K562 (cell line): ENCODE data around the gene CAPZA1. TPM values are rescaled to one million over a fixed set of nuclear protein-coding genes. Genes with fewer than 3 reads are reported as not detected.

Experiments
- ATF3 ChIP-seq, 2 experiments: fragments of 450-650 bp in 1 of 2; sonication (generic) in 1 of 2; formaldehyde crosslinking in 1 of 2; IDR thresholded peaks in 1 of 2; conservative IDR thresholded peaks in 1 of 2; 2 replicates each; pipeline versions ENCODE4 v1.6.1 to v1.8.1; 2016 to 2023; ENCODE audit warnings: mild to moderate bottlenecking in 2 of 2, moderate library complexity in 2 of 2, inconsistent platforms in 1 of 2, missing genetic modification reagents in 1 of 2
- BCL6 ChIP-seq: fragments of 250-450 bp; sonication (Bioruptor Pico); IDR thresholded peaks from 2 replicates; pipeline ENCODE4 v1.4.0; 2020
- CBFA2T3 ChIP-seq: fragments of 450-650 bp; IDR thresholded peaks from 2 replicates; pipeline ENCODE4 v1.6.1; 2017
- CEBPG ChIP-seq, 3 experiments: fragments of 200-800 bp in 1 of 3; sonication (Bioruptor generic) in 1 of 3; sonication (generic) in 1 of 3; formaldehyde crosslinking in 1 of 3; IDR thresholded peaks in 2 of 3; conservative IDR thresholded peaks in 1 of 3; 2 replicates each; pipeline versions ENCODE4 v1.6.1 to v1.8.0; 2016 to 2022; ENCODE audit warnings: missing compliant biosample characterization in 2 of 3, missing genetic modification characterization in 2 of 3, mild to moderate bottlenecking in 1 of 3, missing genetic modification reagents in 1 of 3
- CSDE1 ChIP-seq, 2 experiments: fragments of 450-650 bp; IDR thresholded peaks; 2 replicates each; pipeline ENCODE4 v1.6.1; 2016; ENCODE audit warnings: mild to moderate bottlenecking in 1 of 2
- HDAC1 ChIP-seq, 2 experiments: fragments of 450-650 bp; IDR thresholded peaks; 2 replicates each; pipeline ENCODE4 v1.6.1; 2016 to 2017; ENCODE audit warnings: inconsistent platforms in 1 of 2, mild to moderate bottlenecking in 1 of 2, moderate library complexity in 1 of 2
- HEY1 ChIP-seq: fragments of 250-450 bp; sonication (Bioruptor Pico); IDR thresholded peaks from 2 replicates; pipeline ENCODE4 v1.5.0; 2020; ENCODE audit warnings: mild to moderate bottlenecking, moderate library complexity, borderline replicate concordance
- JUN ChIP-seq, 2 experiments: sonication (generic) in 1 of 2; formaldehyde crosslinking in 1 of 2; IDR thresholded peaks; 2 replicates each; pipeline versions ENCODE4 v1.6.1 to v1.8.0; 2012 to 2022; ENCODE audit warnings: borderline replicate concordance in 2 of 2, mild to moderate bottlenecking in 2 of 2, improper control_type of control experiment in 1 of 2, low read depth in 1 of 2, low read length in 1 of 2, missing genetic modification reagents in 1 of 2
- NR4A1 ChIP-seq, 2 experiments: fragments of 250-450 bp in 1 of 2; fragments of 450-650 bp in 1 of 2; sonication (Bioruptor Pico) in 1 of 2; IDR thresholded peaks; 2 replicates each; pipeline versions ENCODE4 v1.4.0 to v1.6.1; 2016 to 2020; ENCODE audit warnings: mild to moderate bottlenecking in 2 of 2, missing compliant biosample characterization in 1 of 2, missing genetic modification characterization in 1 of 2, moderate library complexity in 1 of 2
- RERE ChIP-seq: sonication (generic); formaldehyde crosslinking; IDR thresholded peaks from 2 replicates; pipeline ENCODE4 v1.8.0; 2023; ENCODE audit warnings: missing genetic modification reagents, mild to moderate bottlenecking, borderline replicate concordance
- SNAPC5 ChIP-seq: fragments of 250-450 bp; sonication (Bioruptor Pico); IDR thresholded peaks from 2 replicates; pipeline ENCODE4 v1.8.0; 2021; ENCODE audit warnings: moderate library complexity, mild to moderate bottlenecking, inconsistent platforms
- SRSF1 ChIP-seq: fragments of 200-400 bp; formaldehyde crosslinking; IDR thresholded peaks from 2 replicates; pipeline ENCODE4 v1.6.1; 2017; ENCODE audit warnings: mild to moderate bottlenecking, low read depth, low read length, moderate library complexity
- TARDBP ChIP-seq: fragments of 450-650 bp; IDR thresholded peaks from 2 replicates; pipeline ENCODE4 v1.6.1; 2016
- TCF3 ChIP-seq: sonication (generic); formaldehyde crosslinking; IDR thresholded peaks from 2 replicates; pipeline ENCODE4 v1.4.0; 2020; ENCODE audit warnings: mild to moderate bottlenecking, missing genetic modification reagents
- TEAD2 ChIP-seq: fragments of 450-650 bp; IDR thresholded peaks from 2 replicates; pipeline ENCODE4 v1.6.1; 2016; ENCODE audit warnings: missing genetic modification characterization, control low read depth, missing compliant biosample characterization
- YY1 ChIP-seq, 3 experiments: IDR thresholded peaks; 2 replicates each; pipeline ENCODE4 v1.6.1; 2011; ENCODE audit warnings: low read length in 2 of 3, mild to moderate bottlenecking in 2 of 3, moderate library complexity in 2 of 3, borderline replicate concordance in 1 of 3, control low read depth in 1 of 3, low read depth in 1 of 3; ENCODE audit not compliant: insufficient read depth in 3 of 3, insufficient replicate concordance in 2 of 3, control insufficient read depth in 1 of 3, insufficient read length in 1 of 3; ENCODE audit errors: extremely low read depth in 1 of 3
- ZNF707 ChIP-seq: fragments of 250-450 bp; sonication (Bioruptor Pico); conservative IDR thresholded peaks from 2 replicates; pipeline ENCODE4 v1.8.0; 2022; ENCODE audit warnings: inconsistent platforms, mild to moderate bottlenecking, moderate library complexity
- ZNF77 ChIP-seq: fragments of 250-450 bp; sonication (Bioruptor Pico); IDR thresholded peaks from 2 replicates; pipeline ENCODE4 v1.5.0; 2020
- polyA plus RNA-seq, 8 experiments: library from polyadenylated mRNA; depleted of rRNA in 4 of 8; stranded (reverse) in 5 of 8; unstranded in 3 of 8; fragments of >200 nt; fragmentation: Nextera tagmentation in 2 of 8; fragmentation: Illumina TruSeq in 1 of 8; extraction: Ambion mirVana in 2 of 8; extraction: Trizol in 1 of 8; gene quantifications; 2 replicates each; pipeline versions ENCODE4 v1.2.1 to v1.2.3, GENCODE V29; 2011 to 2014; ENCODE audit warnings: inconsistent platforms in 1 of 8, missing spikeins in 1 of 8
- total RNA-seq, 7 experiments: library from RNA; depleted of rRNA in 6 of 7; stranded (reverse); fragments of >200 nt in 6 of 7; fragmentation: Illumina TruSeq in 2 of 7; extraction: Trizol in 2 of 7; gene quantifications; 2 replicates each; pipeline versions ENCODE4 v1.2.1 to v1.2.3, GENCODE V29; 2011 to 2021; ENCODE audit warnings: low replicate concordance in 1 of 7

The CAPZA1 gene
- total and polyA plus RNA-seq, 9 of the 15 experiments (the other 6 are each of a cell fraction or from before 2014, with no cell fraction given): 237 to 1,020 (median 306) TPM

GRCh38 chr1:112700290-112701226 is 80.9 kb downstream of the CAPZA1 start (continued):
- peak; percentile 98 for TF ChIP-seq ATF3 (IDR thresholded peaks at IDR 0.05)
- TF ChIP-seq ATF3 (CRISPR knock-in tag; conservative IDR thresholded peaks at IDR 0.05): peak; percentile 87
- no peak for TF ChIP-seq ZNF707 (CRISPR knock-in tag)
- peak in 1 of 2 experiments; percentile 89; a peak in 2 of 4 replicates for TF ChIP-seq HDAC1 (IDR thresholded peaks at IDR 0.05)
- no peak for TF ChIP-seq YY1 (IDR thresholded peaks at IDR 0.05; ENCODE audit: borderline replicate concordance in 1 of 3, control insufficient read depth in 1 of 3, extremely low read depth in 1 of 3, insufficient read depth in 3 of 3, insufficient read length in 1 of 3, insufficient replicate concordance in 2 of 3, low read depth in 1 of 3, low read length in 2 of 3)
- no peak for TF ChIP-seq CSDE1 (IDR thresholded peaks at IDR 0.05)
- 0 out of 2 replicates have a peak, but pooled peaks have one; percentile 10 for TF ChIP-seq NR4A1 (CRISPR knock-in tag; IDR thresholded peaks at IDR 0.05)
- TF ChIP-seq NR4A1 (tag; IDR thresholded peaks at IDR 0.05): peak; percentile 40
- TF ChIP-seq ZNF77 (CRISPR knock-in tag): peak; percentile 78; the same call in 1 of the 2 replicates
- no peak for TF ChIP-seq TEAD2 (tag)
- no peak for TF ChIP-seq BCL6 (CRISPR knock-in tag)
- TF ChIP-seq JUN (IDR thresholded peaks at IDR 0.05; ENCODE audit: borderline replicate concordance, low read depth, low read length): peak; percentile 98
- peak; percentile 61; the same call in 1 of the 2 replicates for TF ChIP-seq JUN (CRISPR knock-in tag; IDR thresholded peaks at IDR 0.05; ENCODE audit: borderline replicate concordance)
- TF ChIP-seq CEBPG (CRISPR knock-in tag; IDR thresholded peaks at IDR 0.05): 0 out of 2 replicates have a peak, but pooled peaks have one; percentile 7
- TF ChIP-seq CEBPG (tag; conservative IDR thresholded peaks at IDR 0.05 in 1 of 2, IDR thresholded peaks at IDR 0.05 in 1 of 2): no peak
- no peak for TF ChIP-seq SRSF1
- TF ChIP-seq TCF3 (CRISPR knock-in tag): peak; percentile 66
- TF ChIP-seq SNAPC5: no peak
- peak; percentile 82 for TF ChIP-seq CBFA2T3
- TF ChIP-seq TARDBP: no peak
- no peak for TF ChIP-seq RERE (CRISPR knock-in tag)
- TF ChIP-seq HEY1: 0 out of 2 replicates have a peak, but pooled peaks have one; percentile 22
